ENCODE results near the gene GRPEL1. TPM values are rescaled to one million over a fixed set of nuclear protein-coding genes. Genes with fewer than 3 reads are reported as not detected.

Gene GRPEL1
- total and polyA plus RNA-seq, 2 of the 13 experiments (the other 11 are each of a cell fraction or from before 2014, with no cell fraction given), result 32.3 to 141 TPM

DNA sequence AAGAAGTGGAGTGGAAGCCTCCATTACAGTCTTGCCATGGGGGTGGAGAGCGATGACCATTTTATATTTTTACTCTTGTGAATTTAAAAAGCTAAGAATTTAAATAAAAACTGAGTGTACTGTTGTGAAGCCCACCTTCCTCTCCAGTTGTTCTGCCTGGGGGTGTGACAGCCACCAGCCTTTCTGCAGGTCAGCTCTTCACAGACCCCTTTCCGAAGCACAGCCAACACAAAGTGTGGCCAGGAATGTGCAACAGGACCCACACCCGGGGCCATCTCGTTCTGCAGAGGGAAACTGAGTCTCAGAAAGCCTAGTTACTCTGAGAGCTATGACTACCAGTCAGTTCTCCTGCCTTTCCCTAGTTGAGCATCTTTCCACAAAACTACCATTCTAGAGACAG, 1.4 kb downstream of the GRPEL1 start:
- POLR2A ChIA-PET, result interaction anchor here (1.0 to 5.1 kb wide), 5 partner anchors 11 to 173 kb away, joined by 3 to 64 read pairs (median 13); partner anchors contain the start of gene TADA2B

More for the DNA sequence above, 1.4 kb downstream of the GRPEL1 start:
- intact Hi-C loops (cut with micrococcal nuclease; ENCODE audit: unreplicated experiment) (loop anchor here (5.0 kb wide), 1 partner anchor 79 kb away; no protein-coding TSS in a partner anchor), in situ Hi-C loops (cut with HindIII; ENCODE audit: extremely low pct_ligation_motif_present, low pct_unique_long_range_greater_than_20kb) (no loop called here)
- ATAC-seq (no peak), DNase-seq (ENCODE audit: low spot score) (no peak), FAIRE-seq (no peak)
- peak overlapping the region; percentile 94 for H3K9ac ChIP-seq (ENCODE audit: insufficient read depth, low read depth, low read length)
- H3K9me3 ChIP-seq (ENCODE audit: low read length), result no peaks in the 10 kb centered on the region
- peaks cover 47% of the 10 kb centered on the region for H3K79me2 ChIP-seq (ENCODE audit: insufficient read depth, low read length)
- TSS peak; percentile 54 for BruUV-seq (replicated peaks)
- no peaks in the 10 kb centered on the region; a peak in 1 of 5 replicates for H3K27me3 ChIP-seq (ENCODE audit: control insufficient read depth in 1 of 2, insufficient read depth in 2 of 2, low read length in 2 of 2)
- 33% methylated on average over 4 of the region's 4 CpGs for WGBS (ENCODE audit: low lambda C conversion rate)
- CTCF ChIA-PET (ENCODE audit: low intra/inter-chr PET ratio, low total read pairs), result no interaction called here
- peaks cover 34% of the 10 kb centered on the region for H4K20me1 ChIP-seq (ENCODE audit: insufficient read depth, low read length)
- H3K4me3 ChIP-seq (replicated peaks in 1 of 3; ENCODE audit: insufficient read depth in 1 of 3, low read depth in 2 of 3, low read length in 3 of 3), result peak overlapping the region; percentile 79 to 97 (median 85)
- TF ChIP-seq RAD21 (CRISPR knock-in tag; IDR thresholded peaks at IDR 0.05) (no peak), ZGPAT (CRISPR knock-in tag; IDR thresholded peaks at IDR 0.05) (no peak), ZNF460 (CRISPR knock-in tag; IDR thresholded peaks at IDR 0.05; ENCODE audit: borderline replicate concordance) (no peak)
- TF ChIP-seq, protein P1, sequence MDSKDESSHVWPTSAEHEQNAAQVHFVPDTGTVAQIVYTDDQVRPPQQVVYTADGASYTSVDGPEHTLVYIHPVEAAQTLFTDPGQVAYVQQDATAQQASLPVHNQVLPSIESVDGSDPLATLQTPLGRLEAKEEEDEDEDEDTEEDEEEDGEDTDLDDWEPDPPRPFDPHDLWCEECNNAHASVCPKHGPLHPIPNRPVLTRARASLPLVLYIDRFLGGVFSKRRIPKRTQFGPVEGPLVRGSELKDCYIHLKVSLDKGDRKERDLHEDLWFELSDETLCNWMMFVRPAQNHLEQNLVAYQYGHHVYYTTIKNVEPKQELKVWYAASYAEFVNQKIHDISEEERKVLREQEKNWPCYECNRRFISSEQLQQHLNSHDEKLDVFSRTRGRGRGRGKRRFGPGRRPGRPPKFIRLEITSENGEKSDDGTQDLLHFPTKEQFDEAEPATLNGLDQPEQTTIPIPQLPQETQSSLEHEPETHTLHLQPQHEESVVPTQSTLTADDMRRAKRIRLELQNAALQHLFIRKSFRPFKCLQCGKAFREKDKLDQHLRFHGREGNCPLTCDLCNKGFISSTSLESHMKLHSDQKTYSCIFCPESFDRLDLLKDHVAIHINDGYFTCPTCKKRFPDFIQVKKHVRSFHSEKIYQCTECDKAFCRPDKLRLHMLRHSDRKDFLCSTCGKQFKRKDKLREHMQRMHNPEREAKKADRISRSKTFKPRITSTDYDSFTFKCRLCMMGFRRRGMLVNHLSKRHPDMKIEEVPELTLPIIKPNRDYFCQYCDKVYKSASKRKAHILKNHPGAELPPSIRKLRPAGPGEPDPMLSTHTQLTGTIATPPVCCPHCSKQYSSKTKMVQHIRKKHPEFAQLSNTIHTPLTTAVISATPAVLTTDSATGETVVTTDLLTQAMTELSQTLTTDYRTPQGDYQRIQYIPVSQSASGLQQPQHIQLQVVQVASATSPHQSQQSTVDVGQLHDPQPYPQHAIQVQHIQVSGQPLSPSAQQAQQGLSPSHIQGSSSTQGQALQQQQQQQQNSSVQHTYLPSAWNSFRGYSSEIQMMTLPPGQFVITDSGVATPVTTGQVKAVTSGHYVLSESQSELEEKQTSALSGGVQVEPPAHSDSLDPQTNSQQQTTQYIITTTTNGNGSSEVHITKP (CRISPR knock-in tag; IDR thresholded peaks at IDR 0.05; ENCODE audit: low read depth), result peak; percentile 84; the same call in 1 of the 2 replicates
- peaks cover 50% of the 10 kb centered on the region for H3K4me1 ChIP-seq (ENCODE audit: insufficient read depth, low read length)
- H3K27ac ChIP-seq (ENCODE audit: extremely low read length, insufficient read depth, low read length), result peak overlapping the region; percentile 91
- no peak overlapping the region for H2AFZ ChIP-seq (ENCODE audit: low read length)
- H3K36me3 ChIP-seq (replicated peaks in 1 of 2; ENCODE audit: control insufficient read depth in 1 of 2, insufficient read depth in 2 of 2, low read length in 2 of 2), result peaks cover 11 to 28% of the 10 kb centered on the region in 2 experiments
- H3K4me2 ChIP-seq (ENCODE audit: low read depth, low read length), result peak overlapping the region; percentile 97

Measured in HepG2 (cell line).